Measurements from ENCODE around the gene P3R3URF.
A peak's percentile ranks its signal among the peaks of the same experiment; 100 is the strongest.

Gene P3R3URF

DNA sequence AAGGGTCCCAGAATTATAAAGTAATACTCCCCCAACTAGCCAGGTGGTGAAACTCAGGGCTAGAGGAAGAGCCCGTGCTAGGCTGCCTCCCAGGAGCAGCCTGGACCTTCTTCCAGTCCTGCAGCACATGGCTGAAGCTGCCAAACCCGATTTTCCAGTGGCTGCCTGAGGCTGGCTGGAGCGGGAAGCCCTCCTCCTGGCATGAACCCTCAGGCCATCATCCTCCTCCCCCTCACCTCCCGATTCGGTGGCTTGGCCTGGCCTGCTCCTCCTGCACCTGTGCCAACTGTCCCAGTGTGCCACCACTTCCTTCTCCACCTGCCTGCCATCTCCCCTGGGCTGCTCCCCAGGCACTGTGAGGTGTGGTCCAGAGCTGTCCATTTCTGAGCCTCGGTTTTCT is 4.4 kb downstream of the P3R3URF start:
- no peak for DNase-seq

DNA sequence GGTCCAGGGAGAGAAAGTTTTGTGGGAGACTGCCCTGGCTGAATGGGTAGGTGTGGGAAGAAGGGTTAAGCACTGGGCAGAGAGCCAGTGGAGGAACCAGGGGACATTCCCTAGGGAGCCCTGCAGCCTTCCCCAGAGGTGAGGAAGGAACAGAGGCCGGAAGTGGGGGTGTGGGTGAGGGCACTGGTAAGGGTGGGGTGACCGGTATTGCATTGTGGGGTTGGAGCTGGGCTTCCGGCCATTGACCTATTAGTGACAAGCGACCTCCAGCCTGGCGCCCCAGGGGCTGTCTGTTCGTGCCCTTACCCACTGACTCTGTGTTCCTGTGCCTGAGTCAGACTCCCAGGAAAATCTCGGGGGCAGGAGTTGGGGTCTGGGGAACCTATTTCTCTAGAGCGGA is 4.9 kb downstream of the P3R3URF start:
- DNase-seq = no peak

DNA sequence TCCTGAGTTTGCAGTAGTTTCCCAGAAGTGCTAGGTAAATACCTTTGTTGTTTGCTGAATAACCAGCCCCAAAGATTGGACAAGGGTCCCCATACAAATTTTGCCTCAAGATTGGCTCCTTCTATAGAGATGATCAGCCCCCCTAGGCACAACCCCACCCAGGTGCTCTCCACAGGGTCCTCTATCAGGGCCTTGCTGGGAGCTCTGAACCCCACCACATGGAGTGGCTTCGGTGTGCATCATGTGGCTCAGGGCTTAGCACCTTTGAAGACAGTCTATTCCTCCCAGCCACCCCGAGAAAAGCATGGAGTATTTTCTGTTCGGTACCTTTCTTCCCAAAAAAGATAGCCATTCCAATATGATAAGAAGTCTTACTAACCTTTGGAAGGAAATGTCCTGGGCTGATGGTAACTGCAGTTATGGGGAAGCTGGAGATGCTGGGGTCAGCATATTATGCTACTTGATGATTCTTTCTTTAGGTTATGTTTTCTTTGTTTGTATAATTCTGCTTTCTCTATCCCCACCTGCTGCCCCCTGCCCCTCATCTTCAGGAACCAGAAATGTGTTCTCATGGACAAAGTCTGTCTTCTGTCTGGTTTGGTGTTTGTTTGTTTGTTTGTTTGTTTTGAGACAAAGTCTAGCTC is 6.4 kb downstream of the P3R3URF start:
- no peak for DNase-seq

DNA sequence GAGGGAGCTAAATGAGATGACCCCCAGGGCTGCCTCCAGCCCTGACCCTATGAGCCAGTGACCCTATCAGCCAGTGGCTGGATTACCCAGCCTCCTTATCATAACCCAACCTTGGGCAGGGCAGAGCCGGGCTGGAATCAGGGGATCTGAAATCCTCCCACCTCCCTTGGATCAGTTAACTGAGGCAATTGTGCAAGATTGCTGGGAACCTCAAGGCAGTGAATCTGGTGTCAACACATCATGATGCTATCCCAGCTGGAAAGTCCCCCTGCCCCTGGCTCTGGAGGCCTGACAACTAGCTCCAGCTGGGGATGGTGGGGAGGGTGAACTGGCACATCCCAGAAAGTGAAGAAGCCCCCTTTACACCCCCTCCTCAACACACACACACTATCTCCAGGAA is 7.8 kb downstream of the P3R3URF start:
- DNase-seq = no peak

DNA sequence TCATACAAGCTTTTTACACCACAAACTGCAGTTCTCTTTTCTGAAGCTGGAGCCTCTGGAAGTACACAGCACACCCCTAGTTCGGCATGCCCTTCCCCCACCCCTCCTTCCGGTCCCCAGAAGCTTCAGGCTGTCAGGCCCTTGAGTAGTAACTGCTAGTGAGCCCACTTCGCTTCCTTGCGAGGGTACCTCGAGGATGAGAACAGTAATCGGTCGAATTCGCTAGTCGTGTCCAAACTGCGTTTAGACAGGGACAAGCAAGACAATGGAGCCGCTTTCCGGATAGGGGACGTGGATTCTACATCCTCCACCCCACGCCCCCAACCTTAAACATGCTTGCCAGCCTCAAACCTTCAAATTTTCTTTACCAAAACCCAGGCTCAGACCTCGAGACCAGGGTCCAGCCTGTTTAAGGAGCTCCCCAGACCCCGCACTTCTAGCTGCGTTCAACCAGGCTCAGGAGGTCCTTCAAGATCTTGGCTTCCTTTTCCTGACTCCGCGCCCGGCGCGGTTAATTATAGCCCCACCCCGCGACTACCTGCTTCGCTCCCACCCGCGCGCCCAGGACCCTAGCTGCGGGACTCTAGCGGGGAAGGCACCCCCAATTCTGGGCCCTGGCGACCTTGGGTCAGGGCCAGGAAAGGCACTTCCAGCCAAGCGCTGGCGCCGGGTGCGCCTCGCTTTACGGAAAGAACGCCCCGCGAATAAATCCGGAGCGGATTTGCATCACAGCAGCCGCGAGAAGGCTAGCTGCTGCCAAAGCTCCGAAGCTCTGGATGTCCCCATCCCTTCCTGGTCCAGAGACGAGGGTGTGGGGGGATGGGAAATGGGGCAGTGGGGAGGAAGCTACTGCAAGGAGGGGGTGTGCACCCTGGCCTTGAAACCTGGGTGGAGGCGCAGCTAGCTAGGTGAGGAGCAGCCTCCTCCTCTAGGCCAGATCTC is 9.5 kb downstream of the P3R3URF start:
- DNase-seq = no peak

DNA sequence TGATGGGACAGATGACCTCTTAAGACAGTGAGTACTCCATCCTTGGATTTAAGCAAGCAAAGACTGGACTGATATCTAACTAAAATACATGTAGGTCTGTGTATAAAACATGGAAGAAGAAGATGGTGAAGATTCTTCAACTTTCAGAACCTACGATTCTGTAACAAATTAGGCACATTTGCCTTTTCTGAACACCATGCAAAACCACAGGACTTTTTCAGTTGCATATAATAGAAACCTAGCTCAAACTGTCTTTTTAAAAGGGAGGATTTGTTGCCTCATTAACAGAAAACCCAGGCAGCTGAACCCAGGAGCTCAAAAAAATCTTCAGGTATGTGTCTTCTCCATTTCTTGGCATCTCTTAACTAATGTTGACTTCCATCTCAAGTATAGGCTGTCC is 16.1 kb downstream of the P3R3URF start:
- no peak for DNase-seq

DNA sequence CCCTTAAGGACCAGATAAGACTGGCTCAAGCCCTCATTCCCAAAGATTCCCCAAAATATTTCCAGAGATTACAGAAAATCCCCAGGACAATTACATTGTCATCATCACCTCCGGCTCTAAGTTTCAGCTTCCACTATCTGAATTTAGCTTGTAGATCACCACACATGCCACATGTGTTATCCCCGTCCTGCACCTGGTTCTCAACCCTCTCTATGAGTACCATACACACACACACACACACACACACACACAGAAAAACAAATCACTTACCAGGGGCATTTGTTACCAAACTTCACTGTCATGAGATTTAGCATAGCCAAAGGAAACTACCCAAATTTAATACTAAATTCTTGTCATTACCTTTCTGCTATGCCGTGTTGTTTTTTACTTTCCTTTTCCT is 16.8 kb downstream of the P3R3URF start:
- DNase-seq = no peak

DNA sequence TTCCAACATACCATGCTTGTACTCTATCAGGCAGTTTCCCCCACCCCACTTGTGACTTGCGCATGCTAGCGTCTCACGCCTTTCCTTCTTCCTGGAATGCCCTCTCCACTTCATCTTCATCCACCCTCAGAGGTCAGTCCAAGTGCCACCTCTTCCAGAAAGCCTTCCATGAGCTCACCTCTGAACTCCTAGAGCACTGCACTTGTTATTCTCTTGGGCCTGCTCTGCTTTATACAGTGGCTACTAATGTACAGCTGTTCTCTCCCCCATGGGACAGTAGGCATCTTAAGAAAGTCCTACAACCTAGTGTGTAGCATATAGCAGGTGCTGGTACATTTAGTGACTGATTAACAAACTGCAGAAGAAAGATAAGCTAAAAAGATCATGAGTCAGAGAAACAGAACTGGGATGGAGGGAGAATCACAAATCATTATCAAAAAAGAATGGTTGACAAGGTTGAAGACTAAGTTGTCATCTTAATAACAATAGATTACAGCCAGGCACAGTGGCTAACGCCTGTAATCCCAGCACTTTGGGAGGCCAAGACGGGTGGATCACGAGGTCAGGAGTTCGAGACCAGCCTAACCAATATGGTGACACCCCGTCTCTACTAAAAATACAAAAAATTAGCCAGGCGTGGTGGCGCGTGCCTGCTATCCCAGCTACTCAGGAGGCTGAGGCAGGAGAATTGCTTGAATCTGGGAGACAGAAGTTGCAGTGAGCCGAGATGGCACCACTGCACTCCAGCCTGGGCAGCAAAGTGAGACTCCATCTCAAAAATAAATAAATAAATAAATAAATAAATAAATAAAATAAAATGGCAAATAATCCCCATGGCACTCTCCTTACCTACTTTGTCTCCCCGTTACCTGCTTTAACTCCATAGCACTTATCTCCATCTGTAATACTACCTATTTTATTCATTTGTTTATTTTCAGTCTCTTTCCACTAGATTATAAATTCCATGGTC is 17.7 kb downstream of the P3R3URF start:
- DNase-seq = no peak

DNA sequence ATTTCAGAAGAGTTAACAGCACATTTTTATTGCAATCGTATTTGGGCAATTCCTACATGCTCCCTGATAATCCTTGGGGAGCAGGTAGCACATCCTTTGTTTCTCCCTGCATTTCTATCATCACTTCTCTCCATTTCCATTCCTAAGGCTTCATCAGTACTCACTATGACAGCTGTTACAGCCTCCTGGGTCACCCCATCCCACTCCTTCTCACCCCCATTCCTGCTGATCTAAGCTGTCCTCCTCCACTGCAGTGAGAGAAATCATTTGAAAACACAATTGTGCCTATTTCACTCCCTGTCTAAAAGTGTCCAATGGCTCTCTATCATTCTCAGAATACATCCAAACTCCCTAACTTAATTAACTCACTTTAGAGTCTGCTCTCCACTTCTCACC is 18.4 kb downstream of the P3R3URF start:
- no peak for DNase-seq

DNA sequence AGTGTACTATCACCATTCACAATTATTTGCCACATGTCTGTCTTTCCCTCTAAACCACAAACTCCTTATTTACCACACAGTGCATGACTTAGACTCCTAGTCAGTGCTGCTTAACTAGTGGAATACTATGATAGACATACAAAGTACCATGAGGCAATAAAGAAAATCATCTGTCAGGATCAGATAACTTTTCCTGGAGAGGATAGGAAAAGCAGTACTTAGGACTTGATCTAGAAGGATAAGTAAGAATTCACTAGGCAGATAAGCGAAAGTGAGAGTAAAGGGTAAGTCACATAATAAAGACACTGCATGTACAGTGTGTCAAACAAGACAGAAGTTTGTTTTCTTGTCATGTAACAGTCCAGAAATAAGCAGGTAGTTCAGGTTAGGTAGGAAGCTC is 22.6 kb downstream of the P3R3URF start:
- no peak for DNase-seq

DNA sequence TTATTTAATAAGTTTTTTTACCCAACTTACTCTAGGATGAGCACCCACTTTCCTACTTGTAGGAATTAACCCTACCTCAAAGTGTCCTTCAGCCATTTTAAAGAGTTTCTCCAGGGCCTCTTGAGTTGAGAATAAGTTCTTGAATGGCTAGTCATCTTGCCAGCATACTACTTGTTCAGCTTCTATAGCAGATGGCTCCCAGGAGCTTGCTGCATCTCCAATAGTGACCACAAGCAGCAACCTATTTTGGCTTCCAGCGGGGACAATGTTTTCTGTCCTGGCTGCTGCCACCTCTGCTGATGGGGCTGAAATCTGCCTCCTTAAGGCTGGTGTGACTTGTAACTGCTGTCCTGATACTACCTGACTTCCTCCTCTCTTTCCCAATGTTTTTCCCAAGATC is 23.1 kb downstream of the P3R3URF start:
- no peak for DNase-seq

DNA sequence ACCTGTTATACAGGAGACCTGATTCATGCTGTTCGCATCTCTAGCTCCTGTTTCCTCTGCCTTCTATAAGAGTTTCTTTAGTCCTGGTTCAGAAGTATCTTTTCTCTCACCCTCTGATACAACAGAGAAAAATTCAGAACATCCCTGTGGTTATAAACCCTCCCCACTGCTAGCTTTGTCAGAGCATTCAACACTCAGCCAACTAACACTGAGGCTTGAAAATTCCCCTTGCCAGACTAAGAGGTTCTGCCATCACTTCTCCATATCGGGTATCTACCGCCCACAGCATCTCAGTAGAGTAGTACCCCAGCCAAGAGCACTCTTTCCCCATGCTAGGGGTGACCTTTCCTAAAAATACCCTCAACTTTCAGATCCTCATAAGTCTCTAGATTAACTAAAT is 24.3 kb downstream of the P3R3URF start:
- DNase-seq = no peak

DNA sequence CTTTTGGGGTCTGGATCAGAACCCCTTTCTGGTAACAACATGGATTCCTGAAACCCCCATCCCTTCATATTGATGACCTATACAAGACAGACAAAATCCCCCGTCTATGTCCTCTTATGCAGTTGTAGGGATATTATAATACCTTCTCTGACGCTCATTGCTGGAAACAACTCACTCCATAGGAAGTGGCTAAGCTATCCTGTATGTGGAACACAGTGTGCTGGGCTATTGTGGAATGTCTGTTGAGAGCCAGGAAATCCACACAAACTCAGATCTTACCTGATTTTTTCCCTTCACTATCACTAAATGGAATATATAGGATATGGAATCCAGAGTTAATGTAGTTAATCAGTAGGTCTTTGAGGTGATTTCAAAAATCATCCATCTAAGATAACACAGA is 26.2 kb downstream of the P3R3URF start:
- DNase-seq = no peak

DNA sequence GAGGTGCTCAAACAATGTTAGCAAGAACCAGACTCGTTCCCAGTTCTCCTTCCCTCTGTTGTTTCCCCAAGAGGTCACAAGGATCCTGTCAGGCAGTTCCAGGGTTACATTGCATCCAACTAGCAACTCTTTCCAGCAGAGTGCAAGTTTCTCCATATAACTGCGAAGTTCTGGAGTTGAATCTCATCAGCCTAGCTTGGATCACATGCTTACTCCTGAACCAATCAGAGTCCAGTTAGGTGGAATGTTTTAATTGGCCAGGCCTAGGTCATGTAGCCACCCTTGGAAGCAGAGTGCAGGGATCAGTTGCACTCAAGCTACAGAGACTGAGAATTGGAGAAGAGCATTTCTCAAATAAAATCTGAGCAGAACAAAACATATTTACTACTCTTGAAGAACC is 28.0 kb downstream of the P3R3URF start:
- no peak for DNase-seq

DNA sequence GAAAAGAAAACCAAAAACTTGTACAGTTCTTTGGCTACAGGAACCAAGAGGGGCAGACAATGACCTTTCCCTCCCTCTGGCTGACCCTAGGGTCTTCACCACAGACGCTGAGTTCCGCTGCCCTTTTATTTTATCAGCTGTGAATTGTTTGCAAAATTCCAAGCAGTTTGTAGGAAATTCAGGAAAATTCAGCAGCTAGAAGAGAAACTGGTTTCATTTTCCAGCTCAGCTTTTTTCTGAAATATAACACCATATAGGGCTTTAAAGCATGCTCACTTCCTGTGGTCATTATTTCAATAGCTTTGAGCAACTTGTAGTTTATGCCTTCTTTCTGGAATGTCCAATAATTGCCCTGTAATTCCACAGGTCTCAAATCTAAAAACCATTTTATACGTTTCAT is 38.4 kb downstream of the P3R3URF start:
- DNase-seq = no peak

DNA sequence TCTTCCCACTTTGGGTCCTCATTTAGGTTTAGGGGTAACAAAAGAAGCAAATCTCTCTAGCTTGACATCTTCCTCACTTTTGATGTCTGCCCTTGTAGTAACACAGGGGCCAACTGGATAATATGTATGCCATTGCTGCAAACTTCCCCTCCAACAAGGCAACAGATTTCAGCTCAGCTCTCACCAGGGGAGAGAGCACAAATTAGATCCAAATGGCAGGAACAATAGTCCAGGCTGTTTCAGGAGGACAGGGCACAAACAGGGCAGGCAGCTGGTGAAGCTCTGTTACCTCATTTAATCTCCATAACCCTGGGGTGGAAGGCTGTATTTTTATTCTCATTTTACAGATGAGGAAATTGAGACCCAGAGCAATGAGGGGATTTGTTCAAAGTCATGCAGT is 39.6 kb downstream of the P3R3URF start:
- DNase-seq = no peak

DNA sequence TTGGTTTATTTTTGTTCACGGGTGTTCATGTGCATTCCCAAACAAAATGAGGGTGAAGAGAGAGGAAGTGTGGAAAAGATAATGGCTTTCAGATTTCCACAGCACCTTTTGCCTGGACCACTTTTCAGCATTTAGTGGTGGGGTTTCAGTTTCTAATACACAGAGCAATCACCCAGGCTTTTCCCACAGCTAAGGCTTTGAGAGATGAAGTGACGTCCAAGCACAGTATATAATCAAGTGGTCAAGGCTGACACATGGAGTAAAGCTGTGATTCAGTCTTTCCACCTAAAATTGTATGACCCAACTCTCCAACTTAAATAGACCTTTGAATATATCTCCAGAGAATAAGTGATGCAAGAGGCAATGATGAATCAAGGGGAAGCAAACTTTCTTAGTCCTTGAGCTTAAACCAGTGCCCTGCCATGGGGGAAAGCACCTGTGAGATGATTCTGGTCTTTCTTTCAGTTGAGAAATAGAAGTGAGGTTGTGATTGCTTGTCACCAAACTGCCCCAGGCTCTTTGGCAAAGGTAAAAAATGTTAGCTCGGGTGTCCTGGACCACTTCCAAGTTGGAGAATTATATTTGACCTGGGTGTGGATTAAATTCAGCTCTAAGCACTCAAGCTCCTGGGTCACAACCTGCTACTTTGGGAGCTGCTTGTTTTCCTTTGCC is 41.5 kb downstream of the P3R3URF start:
- DNase-seq = no peak

DNA sequence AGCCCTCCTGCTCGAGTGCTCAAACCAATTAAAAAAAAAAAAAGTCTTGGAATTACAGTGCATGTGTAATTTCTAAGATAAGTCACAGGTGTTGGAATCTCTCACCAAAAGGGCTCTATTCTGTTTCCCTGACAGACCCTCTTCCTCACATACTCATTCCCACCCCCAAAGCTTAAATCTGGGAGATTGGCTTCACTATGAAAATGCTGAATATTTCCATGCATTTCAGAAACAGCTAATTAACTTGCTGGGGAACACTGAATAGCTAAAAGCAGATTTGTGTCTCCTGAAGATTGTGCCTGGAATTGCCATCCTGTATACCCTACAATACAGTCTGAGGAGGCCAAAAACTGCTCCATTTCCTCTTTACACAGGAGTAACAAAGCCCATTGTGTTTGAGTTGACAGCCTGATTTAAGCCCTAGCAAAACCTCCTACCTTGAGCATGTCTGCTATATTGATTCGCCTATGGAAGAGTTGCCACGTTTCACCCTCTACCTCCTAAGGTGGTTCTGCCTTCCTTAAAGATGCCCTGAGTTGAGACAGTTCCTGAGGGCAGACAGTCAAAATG is 42.4 kb downstream of the P3R3URF start:
- no peak for DNase-seq

DNA sequence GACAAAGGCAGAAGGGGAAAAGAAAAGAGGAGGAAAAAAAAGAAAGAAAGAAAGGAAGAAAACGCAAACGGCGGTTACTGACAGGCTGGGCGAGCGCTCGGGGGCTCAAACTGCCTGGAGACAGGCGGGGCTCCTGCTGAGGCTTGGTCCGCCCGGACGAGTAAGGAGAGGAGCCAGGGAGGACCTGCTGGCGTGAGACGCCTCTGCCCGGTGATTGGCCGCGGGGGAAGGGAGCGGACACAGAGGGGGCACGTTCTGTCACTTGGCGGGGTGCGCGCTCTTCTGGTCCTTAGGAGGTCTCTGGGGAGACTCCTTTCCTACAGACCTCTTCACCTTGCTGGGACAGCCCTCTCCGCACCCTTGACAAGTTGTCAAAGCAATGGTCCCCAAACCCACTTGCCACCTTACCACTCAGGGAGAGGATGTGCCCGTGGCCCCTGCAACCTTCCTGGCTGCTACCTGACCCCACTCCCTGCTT is 43.1 kb downstream of the P3R3URF start:
- DNase-seq = no peak

DNA sequence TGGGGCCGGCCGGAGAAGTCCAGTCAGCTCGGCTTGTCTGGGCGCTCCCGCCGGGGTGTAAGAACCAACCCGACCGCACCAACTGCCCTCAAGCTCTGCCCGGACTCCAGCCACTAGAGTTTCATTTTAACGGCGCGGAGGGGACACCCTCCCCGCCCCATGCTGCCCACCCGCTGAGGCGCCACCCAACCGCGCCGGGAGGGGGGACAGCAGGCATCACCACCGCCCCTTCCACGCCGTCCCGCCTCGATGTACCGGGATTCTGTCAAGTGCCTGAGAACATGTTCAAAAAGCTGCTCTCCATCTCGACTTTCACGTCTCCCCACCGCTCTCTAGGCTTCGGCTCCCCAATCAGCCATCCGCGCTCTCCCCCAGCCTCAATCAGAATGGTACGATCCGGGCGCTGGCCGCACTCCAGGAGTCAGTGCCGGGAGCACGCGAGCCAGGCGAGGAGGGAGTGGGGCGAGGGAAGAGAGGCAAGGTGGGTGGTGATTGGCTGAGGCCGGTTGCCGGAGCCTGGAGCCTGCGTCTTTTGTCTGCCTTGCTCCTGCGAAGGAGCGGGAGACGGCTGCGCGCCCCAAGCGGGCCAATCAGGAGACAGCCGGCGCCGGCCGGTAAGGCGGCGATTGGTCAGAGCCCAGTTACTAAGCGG is 43.6 kb downstream of the P3R3URF start, which contains the start of gene PIK3R3:
Gene PIK3R3, minus strand, starts transcription at position 101 of the 652 bp plus-strand sequence. CDS start 677 bp downstream, outside the sequence.
- DNase-seq = peak; percentile 99

Data from right forelimb (tissue), 1 donor.